DND-41 (cell line): ENCODE data around the gene MAGEF1.

ENCODE experiments used
- ATAC-seq: fragments of 200-7000 bp; cut with Tn5 transposase; 3 replicates; pipeline ENCODE4 v1.9.1; 2021; ENCODE audit warnings: low read depth; ENCODE audit not compliant: insufficient read depth
- DNase-seq: peaks from one replicate; pipeline ENCODE4 v3.0.0-alpha.2; 2020
- H2AFZ ChIP-seq: 2 replicates; pipeline ENCODE4 v1.6.0; 2012; ENCODE audit warnings: low read depth, low read length
- H3K27ac ChIP-seq: 2 replicates; pipeline ENCODE4 v1.5.1; 2012; ENCODE audit warnings: low read length, inconsistent platforms
- H3K27me3 ChIP-seq: fragments of 200-600 bp; sonication (generic); 2 replicates; pipeline ENCODE4 v1.6.0; 2012; ENCODE audit warnings: low read length, mild to moderate bottlenecking, inconsistent platforms; ENCODE audit not compliant: insufficient read depth, poor library complexity
- H3K36me3 ChIP-seq: 2 replicates; pipeline ENCODE4 v1.5.1; 2012; ENCODE audit warnings: low read length, inconsistent platforms; ENCODE audit not compliant: insufficient read depth
- H3K4me1 ChIP-seq: 2 replicates; pipeline ENCODE4 v1.5.1; 2012; ENCODE audit warnings: mild to moderate bottlenecking, low read length; ENCODE audit not compliant: insufficient read depth
- H3K4me2 ChIP-seq: 2 replicates; pipeline ENCODE4 v1.6.0; 2012; ENCODE audit warnings: mild to moderate bottlenecking, moderate library complexity, low read length, inconsistent platforms; ENCODE audit not compliant: insufficient read depth
- H3K4me3 ChIP-seq, 2 experiments: fragments of 200-600 bp in 1 of 2; shearing (Covaris generic) in 1 of 2; 2 replicates each; pipeline ENCODE4 v1.5.1; 2012 to 2016; ENCODE audit warnings: inconsistent platforms in 2 of 2, low read length in 2 of 2, mild to moderate bottlenecking in 2 of 2, low read depth in 1 of 2, moderate library complexity in 1 of 2
- H3K79me2 ChIP-seq: 2 replicates; pipeline ENCODE4 v1.6.0; 2012; ENCODE audit warnings: low read length, inconsistent platforms; ENCODE audit not compliant: insufficient read depth
- H3K9ac ChIP-seq: 2 replicates; pipeline ENCODE4 v1.6.0; 2012; ENCODE audit warnings: low read depth, mild to moderate bottlenecking, inconsistent platforms, low read length, moderate library complexity
- H3K9me3 ChIP-seq: 2 replicates; pipeline ENCODE4 v1.5.1; 2012; ENCODE audit warnings: low read length, moderate library complexity, mild to moderate bottlenecking, inconsistent platforms; ENCODE audit not compliant: insufficient read depth, severe bottlenecking
- H4K20me1 ChIP-seq: 2 replicates; pipeline ENCODE4 v1.6.0; 2012; ENCODE audit warnings: low read length; ENCODE audit not compliant: insufficient read depth
- CTCF ChIP-seq: IDR thresholded peaks from 2 replicates; pipeline ENCODE4 v1.5.1; 2012; ENCODE audit warnings: borderline replicate concordance, low read length, moderate library complexity, mild to moderate bottlenecking; ENCODE audit not compliant: poor library complexity, severe bottlenecking; ENCODE audit errors: extremely low read depth
- EZH2 ChIP-seq: IDR thresholded peaks from 3 replicates; pipeline ENCODE4 v1.6.1; 2012; ENCODE audit warnings: borderline replicate concordance, low read depth, mild to moderate bottlenecking, moderate library complexity, low read length, inconsistent platforms; ENCODE audit not compliant: severe bottlenecking

MAGEF1 gene

GRCh38 chr3:184717399-184717983 is 5.6 kb upstream of the MAGEF1 start:
- peaks cover 2% of the 10 kb centered on the region for H3K4me1 ChIP-seq
- no peak for ATAC-seq
- H3K9me3 ChIP-seq = no peaks in the 10 kb centered on the region
- H3K4me3 ChIP-seq = no peak overlapping the region
- no peaks in the 10 kb centered on the region for H3K36me3 ChIP-seq
- H3K9ac ChIP-seq = no peak overlapping the region
- no peak for DNase-seq
- TF ChIP-seq EZH2 (no peak), CTCF (no peak)
- H3K27ac ChIP-seq = no peak overlapping the region
- H3K79me2 ChIP-seq = no peaks in the 10 kb centered on the region
- no peak overlapping the region for H3K4me2 ChIP-seq
- H3K27me3 ChIP-seq = peaks cover 6% of the 10 kb centered on the region
- H4K20me1 ChIP-seq = no peaks in the 10 kb centered on the region
- H2AFZ ChIP-seq = no peak overlapping the region

- Histone ChIP-seq H3K4me1 (peaks cover 8% of the 10 kb centered on the region), H3K27me3 (peaks cover 6% of the 10 kb centered on the region), H3K36me3 (no peaks in the 10 kb centered on the region), H3K4me3 (no peak overlapping the region), H4K20me1 (no peaks in the 10 kb centered on the region), H3K27ac (no peak overlapping the region), H3K9me3 (no peaks in the 10 kb centered on the region), H2AFZ (no peak overlapping the region), H3K9ac (no peak overlapping the region), H3K79me2 (no peaks in the 10 kb centered on the region), H3K4me2 (no peak overlapping the region)
- no peak for ATAC-seq
- TF ChIP-seq EZH2 = no peak
- no peak for TF ChIP-seq CTCF
- no peak for DNase-seq
These were observed 4.9 kb upstream of the MAGEF1 start for GRCh38 chr3:184716622-184717398.

GRCh38 chr3:184715943-184716621 is 4.2 kb upstream of the MAGEF1 start:
- TF ChIP-seq EZH2 (no peak), CTCF (no peak)
- DNase-seq = no peak
- H3K4me3 ChIP-seq = no peak overlapping the region
- H3K9ac ChIP-seq = no peak overlapping the region
- H2AFZ ChIP-seq = no peak overlapping the region
- no peak for ATAC-seq
- no peak overlapping the region for H3K4me2 ChIP-seq
- peaks cover 6% of the 10 kb centered on the region for H3K27me3 ChIP-seq
- no peaks in the 10 kb centered on the region for H3K9me3 ChIP-seq
- peaks cover under 1% of the 10 kb centered on the region; the same call in 1 of the 2 replicates for H3K79me2 ChIP-seq
- no peaks in the 10 kb centered on the region; the same call in 1 of the 2 replicates for H3K36me3 ChIP-seq
- no peak overlapping the region for H3K27ac ChIP-seq
- no peaks in the 10 kb centered on the region for H4K20me1 ChIP-seq
- peaks cover 12% of the 10 kb centered on the region for H3K4me1 ChIP-seq
